Measurements from ENCODE around the gene SLC43A1.

DNA sequence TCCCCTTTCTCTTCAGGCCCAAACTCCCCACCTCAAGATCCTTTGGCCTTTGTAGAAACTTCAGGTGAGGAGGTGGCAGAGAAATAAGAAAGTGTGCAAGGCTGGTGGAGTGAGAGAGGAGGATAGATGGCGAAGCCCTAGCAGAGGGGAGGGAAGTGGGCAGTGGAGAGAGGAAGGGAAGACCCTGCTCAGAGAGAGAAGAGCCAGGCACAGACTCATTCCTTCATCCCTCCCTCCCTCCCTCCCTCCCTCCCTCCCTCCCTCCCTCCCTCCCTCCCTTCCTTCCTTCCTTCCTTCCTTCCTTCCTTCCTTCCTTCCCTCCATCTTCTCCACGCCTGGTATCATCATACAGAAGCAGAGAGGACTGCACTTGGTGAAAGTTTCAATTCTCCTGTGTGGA, 34.2 kb downstream of the SLC43A1 start:
- TF ChIP-seq CTCF (IDR thresholded peaks at IDR 0.05): no peak
- no peak for TF ChIP-seq POLR2A (IDR thresholded peaks at IDR 0.05)

Measured in thyroid gland (tissue), 4 donors.